Mammary epithelial cell (primary cell): ENCODE results near the gene REEP6.

Source experiments
- EZH2 ChIP-seq: IDR thresholded peaks from 2 replicates; pipeline ENCODE4 v1.6.1; 2012; ENCODE audit warnings: low read length, inconsistent platforms, borderline replicate concordance
- TF ChIP-seq, protein P1 (sequence below), 2 donors: IDR thresholded peaks in 1 of 2; conservative IDR thresholded peaks in 1 of 2; 2 replicates each; pipeline ENCODE4 v1.5.1; 2011 to 2012; ENCODE audit warnings: inconsistent platforms in 2 of 2, low read length in 2 of 2, mild to moderate bottlenecking in 2 of 2, control low read depth in 1 of 2, low read depth in 1 of 2; ENCODE audit not compliant: insufficient read depth in 1 of 2; ENCODE audit errors: extremely low read depth in 1 of 2

DNA sequence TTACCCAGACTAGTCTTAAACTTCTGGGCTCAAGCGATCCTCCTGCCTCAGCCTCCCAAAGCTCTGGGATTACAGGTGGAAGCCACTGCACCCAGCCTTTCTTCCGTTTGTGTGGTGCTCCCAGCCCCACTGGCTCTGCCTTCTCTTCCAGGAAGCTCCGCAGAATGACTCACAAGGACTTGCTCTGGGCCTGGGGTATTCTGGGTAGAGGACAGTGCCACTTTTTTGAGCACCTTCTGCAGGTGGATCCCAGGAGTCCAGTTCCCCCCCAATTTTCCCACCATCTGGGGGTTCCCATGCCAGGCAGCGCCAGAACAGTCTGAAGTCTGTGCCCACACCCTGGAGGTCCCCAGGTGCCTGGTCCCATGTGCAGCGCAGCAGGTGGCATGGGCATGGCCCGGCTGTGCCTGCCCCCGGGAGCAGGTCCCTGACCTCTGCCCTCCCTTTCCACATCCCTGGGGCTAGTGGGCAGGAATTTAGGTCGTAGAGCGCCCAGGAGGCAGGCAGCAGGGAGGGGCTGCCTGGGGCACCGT lies 1.6 kb downstream of the REEP6 start:
- TF ChIP-seq, protein P1, sequence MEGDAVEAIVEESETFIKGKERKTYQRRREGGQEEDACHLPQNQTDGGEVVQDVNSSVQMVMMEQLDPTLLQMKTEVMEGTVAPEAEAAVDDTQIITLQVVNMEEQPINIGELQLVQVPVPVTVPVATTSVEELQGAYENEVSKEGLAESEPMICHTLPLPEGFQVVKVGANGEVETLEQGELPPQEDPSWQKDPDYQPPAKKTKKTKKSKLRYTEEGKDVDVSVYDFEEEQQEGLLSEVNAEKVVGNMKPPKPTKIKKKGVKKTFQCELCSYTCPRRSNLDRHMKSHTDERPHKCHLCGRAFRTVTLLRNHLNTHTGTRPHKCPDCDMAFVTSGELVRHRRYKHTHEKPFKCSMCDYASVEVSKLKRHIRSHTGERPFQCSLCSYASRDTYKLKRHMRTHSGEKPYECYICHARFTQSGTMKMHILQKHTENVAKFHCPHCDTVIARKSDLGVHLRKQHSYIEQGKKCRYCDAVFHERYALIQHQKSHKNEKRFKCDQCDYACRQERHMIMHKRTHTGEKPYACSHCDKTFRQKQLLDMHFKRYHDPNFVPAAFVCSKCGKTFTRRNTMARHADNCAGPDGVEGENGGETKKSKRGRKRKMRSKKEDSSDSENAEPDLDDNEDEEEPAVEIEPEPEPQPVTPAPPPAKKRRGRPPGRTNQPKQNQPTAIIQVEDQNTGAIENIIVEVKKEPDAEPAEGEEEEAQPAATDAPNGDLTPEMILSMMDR (conservative IDR thresholded peaks at IDR 0.05 in 1 of 2, IDR thresholded peaks at IDR 0.05 in 1 of 2; ENCODE audit: extremely low read depth in 1 of 2, insufficient read depth in 1 of 2, low read depth in 1 of 2, low read length in 2 of 2) = no peak
- no peak for TF ChIP-seq EZH2
